ENCODE data around the gene BAZ1B.
"Not testable (repeated sequence)": the region's sequence is repeated elsewhere in the genome, so short reads cannot be mapped to it uniquely, and the experiment has no call there.

The BAZ1B gene

DNA sequence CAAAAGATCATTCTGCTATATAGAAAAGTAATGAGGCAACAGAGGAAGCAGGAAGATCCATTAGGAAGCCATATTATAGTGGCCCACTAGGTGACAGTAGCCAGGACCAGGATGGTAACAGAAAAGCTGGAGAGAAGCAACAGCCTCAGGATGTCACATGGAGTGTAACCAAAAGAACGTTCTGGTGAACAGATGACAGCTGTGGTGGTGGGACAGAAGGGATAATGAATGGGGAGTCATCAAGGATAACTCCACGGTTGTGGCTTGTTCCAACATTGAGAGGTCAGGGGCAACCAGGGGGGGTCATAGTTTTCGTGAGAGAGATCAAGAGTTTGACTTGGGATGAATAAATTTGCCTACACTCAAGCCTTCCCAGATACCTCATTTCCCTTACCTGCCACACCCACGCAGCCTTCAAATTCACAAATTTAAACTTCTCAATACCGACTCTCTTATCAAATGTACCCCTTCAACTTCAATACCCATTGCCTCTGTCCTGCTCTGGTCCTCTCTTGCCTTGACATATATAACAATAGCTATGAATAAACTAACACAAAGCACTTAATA lies 47.0 kb upstream of the BAZ1B start:
- no peak overlapping the region for H3K4me3 ChIP-seq (ENCODE audit: low read length, poor library complexity, severe bottlenecking)
- peaks cover 12% of the 10 kb centered on the region; the same call in 1 of the 2 replicates for H3K79me2 ChIP-seq (ENCODE audit: insufficient read depth, low read length)
- peaks cover 43% of the 10 kb centered on the region; the same call in 1 of the 2 replicates for H3K36me3 ChIP-seq (ENCODE audit: insufficient read depth, low read length)
- peaks cover 5% of the 10 kb centered on the region for H4K20me1 ChIP-seq (ENCODE audit: insufficient read depth, low read length, poor library complexity, severe bottlenecking)
- H2AFZ ChIP-seq (ENCODE audit: low read length), result no peak overlapping the region
- TF ChIP-seq CTCF (conservative IDR thresholded peaks at IDR 0.05; ENCODE audit: low read length), result no peak
- no peak for TF ChIP-seq EZH2phosphoT487 (IDR thresholded peaks at IDR 0.05; ENCODE audit: borderline replicate concordance)
- H3K9me3 ChIP-seq (ENCODE audit: insufficient read depth, low read depth, low read length), result no peaks in the 10 kb centered on the region
- no peak overlapping the region for H3K4me2 ChIP-seq (ENCODE audit: low read depth, low read length, poor library complexity, severe bottlenecking)
- H3F3A ChIP-seq (ENCODE audit: low read depth), result no peaks in the 10 kb centered on the region
- H3K4me1 ChIP-seq (ENCODE audit: insufficient read depth, low read length, poor library complexity, severe bottlenecking), result peaks cover 5% of the 10 kb centered on the region
- no peak overlapping the region for H3K9ac ChIP-seq (ENCODE audit: low read depth, low read length, poor library complexity, severe bottlenecking)
- H3K9me2 ChIP-seq (replicated peaks; ENCODE audit: low read depth, low read length), result no peaks in the 10 kb centered on the region
- H3K27me3 ChIP-seq (ENCODE audit: insufficient read depth, low read length, poor library complexity, severe bottlenecking), result no peaks in the 10 kb centered on the region

DNA sequence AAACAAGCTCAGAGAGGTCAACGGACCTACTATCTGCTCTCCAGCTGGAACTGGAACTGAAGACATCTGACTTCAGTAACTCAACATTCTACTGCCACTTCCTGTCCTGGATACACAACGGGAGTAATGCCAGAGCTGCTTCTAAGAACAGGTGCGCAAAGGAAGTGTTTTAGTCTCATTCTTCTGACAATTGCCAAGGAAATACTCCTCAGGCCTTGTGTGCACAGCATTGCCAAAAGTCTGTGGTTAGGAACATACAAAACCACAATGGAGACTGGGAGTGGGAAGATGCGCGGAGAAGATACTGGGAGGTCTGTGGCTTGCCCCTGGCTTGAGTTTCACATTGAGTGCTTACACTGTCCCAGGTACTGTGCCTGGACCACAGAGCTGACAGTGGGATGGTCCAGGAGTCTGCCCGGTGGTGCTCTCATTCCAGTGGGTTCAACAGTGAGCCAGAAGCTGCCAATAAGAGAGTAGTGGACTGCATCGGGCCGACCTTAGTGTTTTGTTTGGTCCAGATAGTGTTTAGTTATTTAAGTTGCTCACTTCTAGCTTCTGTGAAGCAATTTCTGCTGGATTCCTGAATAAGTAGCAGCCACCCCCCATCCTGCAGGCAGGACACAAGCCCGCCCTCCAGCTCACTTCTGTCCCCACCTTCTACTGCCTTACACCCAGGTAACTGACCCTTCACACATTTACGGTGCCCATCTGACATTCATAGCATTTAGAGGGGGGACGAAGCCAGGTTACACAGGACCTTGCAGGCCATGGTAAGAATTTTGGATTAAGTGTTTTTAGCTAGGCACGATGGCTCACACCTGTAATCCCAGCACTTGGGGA lies 46.0 kb upstream of the BAZ1B start:
- Histone ChIP-seq H3K9ac (ENCODE audit: low read depth, low read length, poor library complexity, severe bottlenecking) (no peak overlapping the region), H3K36me3 (ENCODE audit: insufficient read depth, low read length) (peaks cover 33% of the 10 kb centered on the region; the same call in 1 of the 2 replicates), H3K4me1 (ENCODE audit: insufficient read depth, low read length, poor library complexity, severe bottlenecking) (peaks cover 5% of the 10 kb centered on the region), H3K79me2 (ENCODE audit: insufficient read depth, low read length) (peaks cover 4% of the 10 kb centered on the region; the same call in 1 of the 2 replicates), H3K9me2 (replicated peaks; ENCODE audit: low read depth, low read length) (no peaks in the 10 kb centered on the region), H3K9me3 (ENCODE audit: insufficient read depth, low read depth, low read length) (no peaks in the 10 kb centered on the region), H2AFZ (ENCODE audit: low read length) (no peak overlapping the region), H3K27me3 (ENCODE audit: insufficient read depth, low read length, poor library complexity, severe bottlenecking) (no peaks in the 10 kb centered on the region), H3K4me2 (ENCODE audit: low read depth, low read length, poor library complexity, severe bottlenecking) (no peak overlapping the region), H3F3A (ENCODE audit: low read depth) (no peaks in the 10 kb centered on the region), H3K4me3 (ENCODE audit: low read length, poor library complexity, severe bottlenecking) (no peak overlapping the region), H4K20me1 (ENCODE audit: insufficient read depth, low read length, poor library complexity, severe bottlenecking) (peaks cover 5% of the 10 kb centered on the region)
- TF ChIP-seq CTCF (conservative IDR thresholded peaks at IDR 0.05; ENCODE audit: low read length), result no peak
- TF ChIP-seq EZH2phosphoT487 (IDR thresholded peaks at IDR 0.05; ENCODE audit: borderline replicate concordance), result no peak

- Histone ChIP-seq H3K9me3 (ENCODE audit: insufficient read depth, low read depth, low read length) (no peaks in the 10 kb centered on the region), H4K20me1 (ENCODE audit: insufficient read depth, low read length, poor library complexity, severe bottlenecking) (no peaks in the 10 kb centered on the region), H3K9me2 (replicated peaks; ENCODE audit: low read depth, low read length) (no peaks in the 10 kb centered on the region), H3K4me1 (ENCODE audit: insufficient read depth, low read length, poor library complexity, severe bottlenecking) (no peaks in the 10 kb centered on the region), H3K4me2 (ENCODE audit: low read depth, low read length, poor library complexity, severe bottlenecking) (no peak overlapping the region), H3K9ac (ENCODE audit: low read depth, low read length, poor library complexity, severe bottlenecking) (no peak overlapping the region), H3K36me3 (ENCODE audit: insufficient read depth, low read length) (peaks cover 23% of the 10 kb centered on the region; the same call in 1 of the 2 replicates), H3K27me3 (ENCODE audit: insufficient read depth, low read length, poor library complexity, severe bottlenecking) (no peaks in the 10 kb centered on the region), H2AFZ (ENCODE audit: low read length) (no peak overlapping the region), H3K79me2 (ENCODE audit: insufficient read depth, low read length) (no peaks in the 10 kb centered on the region), H3K4me3 (ENCODE audit: low read length, poor library complexity, severe bottlenecking) (no peak overlapping the region), H3F3A (ENCODE audit: low read depth) (no peaks in the 10 kb centered on the region)
- TF ChIP-seq CTCF (conservative IDR thresholded peaks at IDR 0.05; ENCODE audit: low read length) (no peak), EZH2phosphoT487 (IDR thresholded peaks at IDR 0.05; ENCODE audit: borderline replicate concordance) (no peak)
Observed at GRCh38 chr7:73567140-73567539, 45.0 kb upstream of the BAZ1B start.

DNA sequence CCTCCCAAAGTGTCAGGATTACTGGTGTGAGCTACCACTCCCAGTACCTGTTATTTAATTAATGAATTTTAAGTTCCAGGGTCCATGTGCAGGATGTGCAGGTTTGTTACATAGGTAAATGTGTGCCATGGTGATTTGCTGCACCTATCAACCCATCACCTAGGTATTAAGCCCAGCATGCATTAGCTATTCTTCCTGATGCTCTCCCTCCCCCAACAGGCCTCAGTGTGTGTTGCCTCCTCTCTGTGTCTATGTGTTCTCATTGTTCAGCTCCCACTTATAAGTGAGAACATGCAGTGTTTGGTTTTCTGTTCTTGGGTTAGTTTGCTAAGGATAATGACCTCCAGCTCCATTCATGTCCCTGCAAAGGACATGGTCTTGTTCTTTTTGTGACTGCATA lies 44.3 kb upstream of the BAZ1B start:
- H3K4me3 ChIP-seq (ENCODE audit: low read length, poor library complexity, severe bottlenecking); H3K9me2 ChIP-seq (replicated peaks; ENCODE audit: low read depth, low read length); H3K27me3 ChIP-seq (ENCODE audit: insufficient read depth, low read length, poor library complexity, severe bottlenecking); H3K9ac ChIP-seq (ENCODE audit: low read depth, low read length, poor library complexity, severe bottlenecking); H2AFZ ChIP-seq (ENCODE audit: low read length); H3F3A ChIP-seq (ENCODE audit: low read depth); H3K9me3 ChIP-seq (ENCODE audit: insufficient read depth, low read depth, low read length); H3K79me2 ChIP-seq (ENCODE audit: insufficient read depth, low read length); H4K20me1 ChIP-seq (ENCODE audit: insufficient read depth, low read length, poor library complexity, severe bottlenecking); H3K4me2 ChIP-seq (ENCODE audit: low read depth, low read length, poor library complexity, severe bottlenecking); H3K4me1 ChIP-seq (ENCODE audit: insufficient read depth, low read length, poor library complexity, severe bottlenecking): not testable (repeated sequence)
- peaks cover 19% of the 10 kb centered on the region; the same call in 1 of the 2 replicates for H3K36me3 ChIP-seq (ENCODE audit: insufficient read depth, low read length)
